ENCODE data around the gene DUSP21.
A peak's percentile ranks its signal among the peaks of the same experiment; 100 is the strongest.

The DUSP21 gene

DNA sequence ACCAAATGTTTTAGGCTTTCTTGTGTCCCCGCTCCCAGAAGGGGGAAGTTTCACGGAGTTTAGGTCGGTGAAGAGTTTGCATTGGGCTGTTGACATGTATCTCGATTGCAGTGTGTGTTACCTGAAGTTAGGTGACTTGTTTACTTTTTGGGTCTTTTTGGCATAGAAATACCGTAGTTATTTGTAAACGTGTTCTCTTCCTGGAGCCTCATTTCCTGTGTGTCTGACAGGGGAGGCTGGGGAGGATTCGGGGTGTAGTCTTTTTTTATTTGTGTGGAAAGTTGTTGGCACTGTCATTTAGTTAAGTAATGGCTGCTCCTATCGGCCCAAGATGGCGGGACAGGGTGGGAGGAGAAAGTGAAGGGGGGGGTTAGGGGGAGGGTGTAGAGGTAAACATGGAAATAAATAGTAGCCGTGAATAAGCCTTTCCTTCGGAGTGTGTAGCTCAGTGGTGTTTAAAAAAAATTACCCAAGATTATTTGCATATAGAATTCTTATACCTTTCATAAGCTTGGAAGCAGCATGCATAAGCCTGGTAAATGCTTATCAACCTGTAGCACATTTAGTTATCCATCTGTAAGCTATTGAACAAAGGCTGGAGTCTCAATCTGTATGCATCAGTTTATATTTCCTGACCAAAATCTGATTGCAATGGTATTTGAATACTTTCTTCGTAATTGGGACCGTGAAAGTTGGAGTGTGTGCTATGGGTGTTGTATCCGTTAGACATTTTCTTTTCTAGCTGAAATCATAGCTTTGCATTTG is 30.8 kb downstream of the DUSP21 start:
- H3K27me3 ChIP-seq (replicated peaks; ENCODE audit: control insufficient read depth, insufficient read depth, low read length, poor library complexity, severe bottlenecking), result no peaks in the 10 kb centered on the region
- DNase-seq, result peak; percentile 5 to 30 (median 26)
- H3K36me3 ChIP-seq (ENCODE audit: control insufficient read depth, insufficient read depth, low read length), result no peaks in the 10 kb centered on the region
- H3K4me1 ChIP-seq (ENCODE audit: control insufficient read depth, insufficient read depth, low read length, poor library complexity, severe bottlenecking), result no peaks in the 10 kb centered on the region
- H3K4me3 ChIP-seq (ENCODE audit: insufficient read depth, low read depth, low read length, poor library complexity, severe bottlenecking), result peak overlapping the region; percentile 92
- H3K9me3 ChIP-seq (ENCODE audit: control insufficient read depth, low read length), result no peaks in the 10 kb centered on the region
- peak overlapping the region; percentile 88 for H3K27ac ChIP-seq (ENCODE audit: insufficient read depth, low read length, poor library complexity, severe bottlenecking)

DNA sequence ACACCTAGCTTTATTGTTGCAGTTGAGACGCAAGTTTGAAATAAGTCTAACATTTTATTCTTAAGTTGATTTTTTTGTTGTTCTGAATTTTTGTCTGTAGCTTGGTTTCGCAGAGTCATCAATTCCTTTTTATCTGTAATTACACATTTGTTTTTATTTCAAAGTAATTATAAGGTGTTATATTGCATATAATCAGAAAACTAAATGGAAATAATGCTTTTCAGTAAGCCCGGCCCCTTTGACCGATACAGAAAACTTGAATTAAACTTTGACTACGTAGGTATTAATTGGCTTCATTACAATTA is 31.3 kb downstream of the DUSP21 start:
- Histone ChIP-seq H3K27me3 (replicated peaks; ENCODE audit: control insufficient read depth, insufficient read depth, low read length, poor library complexity, severe bottlenecking) (no peaks in the 10 kb centered on the region), H3K4me3 (ENCODE audit: insufficient read depth, low read depth, low read length, poor library complexity, severe bottlenecking) (peak overlapping the region; percentile 92), H3K4me1 (ENCODE audit: control insufficient read depth, insufficient read depth, low read length, poor library complexity, severe bottlenecking) (no peaks in the 10 kb centered on the region), H3K27ac (ENCODE audit: insufficient read depth, low read length, poor library complexity, severe bottlenecking) (peak overlapping the region; percentile 88), H3K36me3 (ENCODE audit: control insufficient read depth, insufficient read depth, low read length) (no peaks in the 10 kb centered on the region), H3K9me3 (ENCODE audit: control insufficient read depth, low read length) (no peaks in the 10 kb centered on the region)
- no peak for DNase-seq

DNA sequence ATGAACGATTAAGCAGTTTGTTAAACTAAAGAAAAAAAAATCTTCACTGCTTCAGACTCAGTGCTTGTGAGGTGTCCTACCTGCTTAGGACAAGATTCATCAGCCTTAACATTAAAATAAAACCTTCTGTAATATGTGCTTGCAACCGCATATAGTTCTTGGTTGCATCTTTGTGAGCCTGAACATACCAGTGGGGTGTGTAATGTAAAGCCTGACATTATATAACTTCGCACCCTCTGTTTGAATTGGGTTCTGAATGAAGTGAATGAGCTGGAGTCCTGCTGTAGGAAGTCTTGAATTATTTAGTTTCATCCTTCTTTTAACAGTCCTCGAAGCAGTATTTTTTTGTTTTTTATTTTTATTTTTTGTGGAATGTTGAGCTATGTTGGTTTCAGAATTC is 32.3 kb downstream of the DUSP21 start:
- no peak overlapping the region for H3K27ac ChIP-seq (ENCODE audit: insufficient read depth, low read length, poor library complexity, severe bottlenecking)
- peak overlapping the region; percentile 29 for H3K4me3 ChIP-seq (ENCODE audit: insufficient read depth, low read depth, low read length, poor library complexity, severe bottlenecking)
- H3K27me3 ChIP-seq (replicated peaks; ENCODE audit: control insufficient read depth, insufficient read depth, low read length, poor library complexity, severe bottlenecking), result no peaks in the 10 kb centered on the region
- H3K9me3 ChIP-seq (ENCODE audit: control insufficient read depth, low read length), result no peaks in the 10 kb centered on the region
- no peak for DNase-seq
- no peaks in the 10 kb centered on the region for H3K4me1 ChIP-seq (ENCODE audit: control insufficient read depth, insufficient read depth, low read length, poor library complexity, severe bottlenecking)
- H3K36me3 ChIP-seq (ENCODE audit: control insufficient read depth, insufficient read depth, low read length), result no peaks in the 10 kb centered on the region

DNA sequence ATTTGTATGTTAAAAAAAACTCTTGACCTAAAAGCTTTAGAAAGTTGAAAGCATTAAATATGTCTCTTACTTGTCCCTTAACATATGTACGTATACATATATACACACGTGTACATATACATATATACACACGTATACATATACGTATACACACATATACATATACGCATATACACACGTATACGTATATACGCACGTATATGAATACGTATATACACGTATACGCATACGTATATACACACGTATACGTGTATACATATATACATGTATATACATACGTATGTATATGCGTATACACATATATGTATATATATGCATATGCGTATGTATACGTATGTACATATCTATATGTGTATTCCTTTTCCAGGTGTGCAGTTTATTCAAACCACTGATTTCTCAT is 32.9 kb downstream of the DUSP21 start:
- no peaks in the 10 kb centered on the region for H3K36me3 ChIP-seq (ENCODE audit: control insufficient read depth, insufficient read depth, low read length)
- no peak overlapping the region for H3K27ac ChIP-seq (ENCODE audit: insufficient read depth, low read length, poor library complexity, severe bottlenecking)
- no peaks in the 10 kb centered on the region for H3K27me3 ChIP-seq (replicated peaks; ENCODE audit: control insufficient read depth, insufficient read depth, low read length, poor library complexity, severe bottlenecking)
- no peak overlapping the region for H3K4me3 ChIP-seq (ENCODE audit: insufficient read depth, low read depth, low read length, poor library complexity, severe bottlenecking)
- no peak for DNase-seq
- H3K4me1 ChIP-seq (ENCODE audit: control insufficient read depth, insufficient read depth, low read length, poor library complexity, severe bottlenecking), result no peaks in the 10 kb centered on the region
- no peaks in the 10 kb centered on the region for H3K9me3 ChIP-seq (ENCODE audit: control insufficient read depth, low read length)

DNA sequence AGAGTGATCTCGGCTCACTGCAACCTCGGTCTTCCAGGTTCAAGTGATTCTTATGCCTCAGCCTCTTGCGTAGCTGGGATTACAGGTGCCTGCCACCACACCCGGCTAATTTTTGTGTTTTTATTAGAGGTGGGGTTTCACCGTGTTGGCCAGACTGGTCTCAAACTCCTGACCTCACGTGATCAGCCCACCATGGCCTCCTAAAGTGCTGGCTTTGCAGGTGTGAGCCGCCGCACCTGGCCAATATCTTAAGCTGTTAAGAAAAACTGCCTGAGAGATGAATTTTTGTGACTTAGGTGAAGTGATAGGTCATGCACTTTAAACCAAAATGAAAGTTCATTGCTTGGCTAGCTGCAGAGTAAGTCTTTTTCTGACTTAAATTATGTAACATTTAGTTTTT is 35.0 kb downstream of the DUSP21 start:
- Histone ChIP-seq H3K4me3 (ENCODE audit: insufficient read depth, low read depth, low read length, poor library complexity, severe bottlenecking) (no peak overlapping the region), H3K36me3 (ENCODE audit: control insufficient read depth, insufficient read depth, low read length) (no peaks in the 10 kb centered on the region), H3K4me1 (ENCODE audit: control insufficient read depth, insufficient read depth, low read length, poor library complexity, severe bottlenecking) (no peaks in the 10 kb centered on the region), H3K27me3 (replicated peaks; ENCODE audit: control insufficient read depth, insufficient read depth, low read length, poor library complexity, severe bottlenecking) (no peaks in the 10 kb centered on the region), H3K9me3 (ENCODE audit: control insufficient read depth, low read length) (no peaks in the 10 kb centered on the region), H3K27ac (ENCODE audit: insufficient read depth, low read length, poor library complexity, severe bottlenecking) (no peak overlapping the region)
- DNase-seq, result no peak

DNA sequence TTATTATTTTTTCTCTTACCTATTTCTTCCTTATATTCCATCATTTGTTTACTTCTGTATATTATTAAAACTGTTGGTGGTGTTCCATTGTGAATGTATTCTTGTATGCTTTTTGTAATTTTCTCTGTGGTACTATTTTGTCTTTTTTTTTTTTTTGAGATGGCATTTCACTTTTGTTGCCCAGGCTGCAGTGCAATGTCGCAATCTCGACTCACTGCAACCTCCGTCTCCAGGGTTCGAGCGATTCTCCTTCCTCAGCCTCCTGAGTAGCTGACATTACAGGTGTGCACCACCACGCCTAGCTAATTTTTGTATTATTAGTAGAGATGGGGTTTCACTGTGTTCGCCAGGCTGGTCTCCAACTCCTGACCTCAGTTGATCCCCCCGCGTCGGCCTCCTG is 37.7 kb downstream of the DUSP21 start:
- DNase-seq, result no peak
- Histone ChIP-seq H3K36me3 (ENCODE audit: control insufficient read depth, insufficient read depth, low read length) (no peaks in the 10 kb centered on the region), H3K4me1 (ENCODE audit: control insufficient read depth, insufficient read depth, low read length, poor library complexity, severe bottlenecking) (peaks cover 3% of the 10 kb centered on the region), H3K27me3 (replicated peaks; ENCODE audit: control insufficient read depth, insufficient read depth, low read length, poor library complexity, severe bottlenecking) (no peaks in the 10 kb centered on the region), H3K27ac (ENCODE audit: insufficient read depth, low read length, poor library complexity, severe bottlenecking) (no peak overlapping the region), H3K9me3 (ENCODE audit: control insufficient read depth, low read length) (no peaks in the 10 kb centered on the region), H3K4me3 (ENCODE audit: insufficient read depth, low read depth, low read length, poor library complexity, severe bottlenecking) (no peak overlapping the region)

DNA sequence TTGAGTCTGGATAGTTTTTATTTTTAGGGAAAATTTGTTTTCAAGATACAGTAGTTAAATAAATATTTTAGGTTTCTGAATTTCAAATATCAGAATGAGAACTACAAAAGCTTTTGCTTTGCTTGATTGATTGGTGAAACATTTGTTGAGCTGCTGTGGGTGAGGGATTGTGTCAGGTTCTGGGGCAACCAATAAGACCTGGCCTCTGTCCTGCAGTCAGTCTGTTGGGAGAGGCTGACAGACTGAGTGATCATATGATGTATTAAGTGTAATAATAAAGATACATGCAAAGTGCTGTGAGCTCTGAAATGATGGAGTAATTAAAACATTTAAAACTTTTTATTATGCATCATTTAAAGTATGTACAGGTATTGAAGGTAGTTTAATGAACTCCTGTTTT is 38.8 kb downstream of the DUSP21 start:
- H3K27ac ChIP-seq (ENCODE audit: insufficient read depth, low read length, poor library complexity, severe bottlenecking), result no peak overlapping the region
- no peaks in the 10 kb centered on the region for H3K9me3 ChIP-seq (ENCODE audit: control insufficient read depth, low read length)
- peaks cover 6% of the 10 kb centered on the region for H3K4me1 ChIP-seq (ENCODE audit: control insufficient read depth, insufficient read depth, low read length, poor library complexity, severe bottlenecking)
- DNase-seq, result no peak
- H3K36me3 ChIP-seq (ENCODE audit: control insufficient read depth, insufficient read depth, low read length), result no peaks in the 10 kb centered on the region
- H3K27me3 ChIP-seq (replicated peaks; ENCODE audit: control insufficient read depth, insufficient read depth, low read length, poor library complexity, severe bottlenecking), result no peaks in the 10 kb centered on the region
- H3K4me3 ChIP-seq (ENCODE audit: insufficient read depth, low read depth, low read length, poor library complexity, severe bottlenecking), result no peak overlapping the region

DNA sequence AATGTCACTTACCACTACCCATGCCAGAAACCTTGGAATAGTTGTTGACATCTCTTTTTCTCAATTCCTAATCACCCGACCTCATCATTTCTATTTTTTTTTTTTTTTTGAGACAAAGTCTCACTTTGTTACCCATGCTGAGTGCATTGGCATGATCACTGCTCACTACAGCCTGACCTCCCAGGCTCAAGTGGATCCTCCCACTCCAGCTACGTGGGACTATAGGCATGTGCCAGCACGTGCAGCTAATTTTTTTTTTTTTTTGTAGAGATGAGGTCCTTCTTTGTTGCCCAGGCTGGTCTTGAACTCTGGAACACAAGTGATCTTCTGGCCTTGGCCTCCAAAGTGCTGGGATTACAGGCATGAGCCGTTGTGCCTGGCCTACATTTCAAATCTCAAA is 41.1 kb downstream of the DUSP21 start:
- no peak overlapping the region for H3K27ac ChIP-seq (ENCODE audit: insufficient read depth, low read length, poor library complexity, severe bottlenecking)
- peaks cover 7% of the 10 kb centered on the region for H3K4me1 ChIP-seq (ENCODE audit: control insufficient read depth, insufficient read depth, low read length, poor library complexity, severe bottlenecking)
- H3K4me3 ChIP-seq (ENCODE audit: insufficient read depth, low read depth, low read length, poor library complexity, severe bottlenecking), result no peak overlapping the region
- H3K36me3 ChIP-seq (ENCODE audit: control insufficient read depth, insufficient read depth, low read length), result no peaks in the 10 kb centered on the region
- H3K27me3 ChIP-seq (replicated peaks; ENCODE audit: control insufficient read depth, insufficient read depth, low read length, poor library complexity, severe bottlenecking), result no peaks in the 10 kb centered on the region
- no peaks in the 10 kb centered on the region for H3K9me3 ChIP-seq (ENCODE audit: control insufficient read depth, low read length)
- DNase-seq, result no peak

DNA sequence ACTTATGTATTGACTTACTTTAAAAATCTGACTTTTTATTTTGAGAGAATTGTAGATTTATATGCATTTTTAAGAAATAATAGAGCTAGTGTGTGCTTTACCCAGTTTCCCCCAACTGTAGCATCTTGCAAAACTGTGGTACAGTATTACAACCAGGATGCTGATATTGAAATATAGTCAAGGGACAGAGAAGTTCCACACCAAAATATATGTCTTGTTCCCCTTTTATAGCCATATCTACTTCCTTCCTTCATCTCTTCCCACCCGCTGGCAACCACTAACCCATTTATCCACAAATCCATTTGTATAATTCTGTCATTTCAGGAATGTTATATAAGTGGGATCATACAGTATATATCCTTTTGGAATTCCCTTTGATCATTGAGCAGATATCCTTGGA is 46.0 kb downstream of the DUSP21 start:
- H3K4me3 ChIP-seq (ENCODE audit: insufficient read depth, low read depth, low read length, poor library complexity, severe bottlenecking), result no peak overlapping the region
- no peaks in the 10 kb centered on the region for H3K27me3 ChIP-seq (replicated peaks; ENCODE audit: control insufficient read depth, insufficient read depth, low read length, poor library complexity, severe bottlenecking)
- H3K36me3 ChIP-seq (ENCODE audit: control insufficient read depth, insufficient read depth, low read length), result no peaks in the 10 kb centered on the region
- H3K4me1 ChIP-seq (ENCODE audit: control insufficient read depth, insufficient read depth, low read length, poor library complexity, severe bottlenecking), result peaks cover 4% of the 10 kb centered on the region
- H3K27ac ChIP-seq (ENCODE audit: insufficient read depth, low read length, poor library complexity, severe bottlenecking), result no peak overlapping the region
- no peaks in the 10 kb centered on the region for H3K9me3 ChIP-seq (ENCODE audit: control insufficient read depth, low read length)
- no peak for DNase-seq

DNA sequence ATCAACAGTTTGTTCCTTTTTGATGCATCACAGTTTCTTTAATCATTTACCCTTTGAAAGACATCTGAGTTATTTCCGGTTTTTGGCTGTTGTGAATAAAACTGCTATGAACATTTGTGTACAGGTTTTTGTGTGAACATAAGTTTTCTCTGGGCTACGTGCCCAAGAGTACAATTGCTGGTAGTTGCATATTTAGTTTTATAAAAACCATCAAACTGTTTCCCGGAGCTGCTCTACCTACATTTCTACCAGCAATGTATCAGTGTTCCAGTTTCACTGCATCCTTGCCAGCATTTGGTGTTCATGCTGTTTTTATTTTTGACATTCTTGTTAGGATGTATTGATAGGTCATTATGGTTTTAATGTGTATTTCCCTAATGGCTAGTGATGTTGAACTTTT is 46.4 kb downstream of the DUSP21 start:
- H3K27ac ChIP-seq (ENCODE audit: insufficient read depth, low read length, poor library complexity, severe bottlenecking), result no peak overlapping the region
- no peaks in the 10 kb centered on the region for H3K36me3 ChIP-seq (ENCODE audit: control insufficient read depth, insufficient read depth, low read length)
- H3K9me3 ChIP-seq (ENCODE audit: control insufficient read depth, low read length), result no peaks in the 10 kb centered on the region
- H3K4me3 ChIP-seq (ENCODE audit: insufficient read depth, low read depth, low read length, poor library complexity, severe bottlenecking), result no peak overlapping the region
- H3K27me3 ChIP-seq (replicated peaks; ENCODE audit: control insufficient read depth, insufficient read depth, low read length, poor library complexity, severe bottlenecking), result no peaks in the 10 kb centered on the region
- peaks cover 4% of the 10 kb centered on the region for H3K4me1 ChIP-seq (ENCODE audit: control insufficient read depth, insufficient read depth, low read length, poor library complexity, severe bottlenecking)
- DNase-seq, result no peak

Data from effector memory CD4-positive, alpha-beta T cell (primary cell).